Measurements from ENCODE around the gene SH3RF3. TPM values are rescaled to one million over a fixed set of nuclear protein-coding genes. Genes with fewer than 3 reads are reported as not detected.

Gene SH3RF3
- total and polyA plus RNA-seq, 5 donors from 2014 or later: 0.16 to 1.6 (median 0.76) TPM

DNA sequence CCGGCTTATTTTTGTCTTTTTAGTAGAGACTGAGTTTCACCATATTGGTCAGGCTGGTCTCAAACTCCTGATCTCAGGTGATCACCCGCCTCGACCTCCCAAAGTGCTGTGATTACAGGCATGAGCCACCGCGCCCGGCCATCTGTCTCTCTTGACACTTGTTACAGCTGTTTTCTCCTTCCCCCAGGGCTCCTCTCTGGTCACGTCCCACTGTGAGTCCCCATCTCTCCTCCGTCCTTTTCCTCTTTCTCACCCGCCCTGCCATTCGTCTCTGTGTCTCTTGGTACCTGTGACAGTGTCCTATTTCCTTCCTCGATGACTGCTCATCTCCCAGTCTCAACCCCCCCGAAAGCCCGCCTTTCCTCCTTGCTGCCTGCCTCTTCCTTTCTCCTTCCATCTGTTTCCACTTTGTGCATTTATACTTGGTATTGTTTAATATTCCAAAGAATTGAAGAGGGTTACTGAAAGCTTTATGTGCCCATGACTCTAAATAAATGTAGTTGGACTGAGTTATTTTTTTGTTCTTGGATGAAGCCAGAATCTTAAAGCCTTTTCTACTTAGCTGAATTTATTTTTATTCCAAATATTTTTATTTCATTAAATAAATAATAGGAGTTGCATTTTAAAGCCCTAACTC, 241.5 kb downstream of the SH3RF3 start:
- Mint-ChIP-seq H3K36me3 (peaks cover 14% of the 10 kb centered on the region), H3K9me3 (no peaks in the 10 kb centered on the region), H3K4me1 (peaks cover 0 to 3% (median 0%) of the 10 kb centered on the region in 4 donors), H3K4me3 (no peak overlapping the region), H3K27me3 (peaks cover 5% of the 10 kb centered on the region), H3K27ac (peak overlapping the region in 1 of 3 donors; percentile 75)
- ATAC-seq (ENCODE audit: low read depth in 2 of 2): no peak
- Histone ChIP-seq H3K4me3 (ENCODE audit: low read depth, low read length) (no peak overlapping the region), H3K4me1 (ENCODE audit: control insufficient read depth, insufficient read depth, low read length, poor library complexity, severe bottlenecking) (no peaks in the 10 kb centered on the region), H3K27ac (ENCODE audit: insufficient read depth, low read length, poor library complexity, severe bottlenecking) (no peak overlapping the region), H3K27me3 (ENCODE audit: control insufficient read depth, insufficient read depth, low read length) (no peaks in the 10 kb centered on the region), H3K9me3 (ENCODE audit: control insufficient read depth in 2 of 2, low read length in 2 of 2) (no peaks in the 10 kb centered on the region), H3K36me3 (ENCODE audit: control insufficient read depth, insufficient read depth, low read length) (no peaks in the 10 kb centered on the region)
- DNase-seq: no peak

DNA sequence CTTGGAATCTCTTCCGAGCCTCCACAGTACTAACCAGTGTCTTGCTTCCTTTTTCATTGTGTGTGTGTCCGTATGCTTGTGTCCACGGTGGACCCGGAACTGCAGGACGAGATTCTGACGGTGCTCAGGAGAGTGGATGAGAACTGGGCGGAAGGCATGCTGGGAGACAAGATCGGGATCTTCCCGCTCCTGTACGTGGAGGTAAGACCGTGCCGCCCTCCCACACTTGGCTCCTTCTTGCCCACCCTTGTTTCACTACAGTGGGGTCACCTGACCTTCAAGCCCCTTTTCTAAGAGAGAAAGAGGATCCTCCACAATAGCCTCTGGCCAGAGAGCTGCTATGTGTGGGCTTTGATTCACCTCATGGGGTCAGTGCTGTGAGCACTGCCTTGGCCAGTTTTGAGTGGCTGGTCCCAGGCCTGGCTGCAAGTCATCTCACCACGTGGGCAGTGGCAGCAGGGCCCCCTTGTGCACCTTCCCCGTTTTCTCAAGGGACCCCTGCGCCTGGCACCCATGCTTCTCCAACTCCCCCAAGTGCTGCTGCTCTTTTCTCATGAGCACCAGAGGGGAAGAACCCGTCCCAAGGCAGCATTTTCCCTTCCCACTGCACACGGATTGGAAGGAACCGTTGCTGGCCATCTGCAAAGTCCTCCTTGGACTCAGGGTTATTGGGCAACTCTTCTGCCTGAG, 242.6 kb downstream of the SH3RF3 start:
- DNase-seq: no peak
- Mint-ChIP-seq H3K36me3 (peaks cover 17% of the 10 kb centered on the region), H3K4me1 (peaks cover 0 to 3% (median 0%) of the 10 kb centered on the region in 4 donors), H3K27me3 (peaks cover 4% of the 10 kb centered on the region), H3K9me3 (no peaks in the 10 kb centered on the region), H3K4me3 (no peak overlapping the region), H3K27ac (peak overlapping the region in 1 of 3 donors; percentile 43)
- Histone ChIP-seq H3K27me3 (ENCODE audit: control insufficient read depth, insufficient read depth, low read length) (no peaks in the 10 kb centered on the region), H3K4me1 (ENCODE audit: control insufficient read depth, insufficient read depth, low read length, poor library complexity, severe bottlenecking) (no peaks in the 10 kb centered on the region), H3K27ac (ENCODE audit: insufficient read depth, low read length, poor library complexity, severe bottlenecking) (no peak overlapping the region), H3K9me3 (ENCODE audit: control insufficient read depth in 2 of 2, low read length in 2 of 2) (no peaks in the 10 kb centered on the region), H3K4me3 (ENCODE audit: low read depth, low read length) (no peak overlapping the region), H3K36me3 (ENCODE audit: control insufficient read depth, insufficient read depth, low read length) (no peaks in the 10 kb centered on the region)
- ATAC-seq (ENCODE audit: low read depth in 2 of 2): no peak

DNA sequence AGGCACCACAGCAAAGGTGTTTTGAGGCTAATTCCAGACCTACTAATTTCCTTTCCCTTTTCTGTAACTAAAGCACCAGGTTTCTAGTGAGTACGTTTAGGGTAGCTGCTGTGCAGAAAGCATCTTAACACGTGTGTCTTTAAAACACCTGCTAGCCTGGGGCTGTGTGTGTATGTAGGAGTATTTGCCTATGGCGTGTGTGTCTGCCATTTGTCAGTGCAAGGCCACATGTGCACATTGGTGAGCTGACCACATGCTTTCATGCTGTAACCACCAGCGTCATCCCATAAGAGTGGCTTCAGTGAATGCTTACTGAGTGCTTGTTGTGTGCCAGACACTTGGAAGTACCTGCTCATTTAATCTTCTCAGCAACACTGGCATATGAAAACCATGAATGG, 243.2 kb downstream of the SH3RF3 start:
- Histone ChIP-seq H3K4me1 (ENCODE audit: control insufficient read depth, insufficient read depth, low read length, poor library complexity, severe bottlenecking) (no peaks in the 10 kb centered on the region), H3K27me3 (ENCODE audit: control insufficient read depth, insufficient read depth, low read length) (no peaks in the 10 kb centered on the region), H3K4me3 (ENCODE audit: low read depth, low read length) (no peak overlapping the region), H3K27ac (ENCODE audit: insufficient read depth, low read length, poor library complexity, severe bottlenecking) (no peak overlapping the region), H3K36me3 (ENCODE audit: control insufficient read depth, insufficient read depth, low read length) (no peaks in the 10 kb centered on the region), H3K9me3 (ENCODE audit: control insufficient read depth in 2 of 2, low read length in 2 of 2) (no peaks in the 10 kb centered on the region)
- Mint-ChIP-seq H3K4me3 (no peak overlapping the region), H3K36me3 (peaks cover 17% of the 10 kb centered on the region), H3K4me1 (peaks cover 0 to 3% (median 0%) of the 10 kb centered on the region in 4 donors), H3K27ac (no peak overlapping the region), H3K9me3 (no peaks in the 10 kb centered on the region), H3K27me3 (peaks cover 6% of the 10 kb centered on the region)
- ATAC-seq (ENCODE audit: low read depth in 2 of 2) (no peak), DNase-seq (no peak)

DNA sequence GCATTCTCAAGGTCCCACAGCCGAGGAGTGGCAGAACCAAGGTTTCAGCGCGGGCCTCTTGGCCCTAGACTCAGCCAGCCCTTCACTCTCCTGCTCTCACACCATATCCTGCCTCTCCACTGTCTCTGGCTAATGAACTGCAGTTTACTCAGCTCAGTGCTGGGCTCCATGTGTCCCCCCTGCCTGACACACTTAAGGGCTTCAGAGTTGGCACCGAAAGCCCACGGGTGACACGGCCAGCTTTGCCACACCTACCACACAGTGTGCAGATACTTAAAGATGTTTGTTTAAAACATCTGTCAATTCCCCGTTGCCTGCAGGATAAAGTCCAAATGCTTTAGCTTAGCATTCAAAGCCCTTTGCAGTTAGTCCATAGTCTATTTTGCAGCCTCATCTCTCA, 243.6 kb downstream of the SH3RF3 start:
- no peaks in the 10 kb centered on the region for H3K36me3 ChIP-seq (ENCODE audit: control insufficient read depth, insufficient read depth, low read length)
- H3K27ac ChIP-seq (ENCODE audit: insufficient read depth, low read length, poor library complexity, severe bottlenecking): no peak overlapping the region
- Mint-ChIP-seq H3K4me3 (no peak overlapping the region), H3K9me3 (no peaks in the 10 kb centered on the region), H3K4me1 (peaks cover 0 to 1% (median 0%) of the 10 kb centered on the region in 4 donors), H3K36me3 (peaks cover 17% of the 10 kb centered on the region), H3K27me3 (peaks cover 8% of the 10 kb centered on the region), H3K27ac (peak overlapping the region in 2 of 3 donors; percentile 2 to 43)
- DNase-seq (no peak), ATAC-seq (ENCODE audit: low read depth in 2 of 2) (no peak)
- no peaks in the 10 kb centered on the region for H3K4me1 ChIP-seq (ENCODE audit: control insufficient read depth, insufficient read depth, low read length, poor library complexity, severe bottlenecking)
- H3K9me3 ChIP-seq (ENCODE audit: control insufficient read depth in 2 of 2, low read length in 2 of 2): no peaks in the 10 kb centered on the region
- H3K4me3 ChIP-seq (ENCODE audit: low read depth, low read length): no peak overlapping the region
- no peaks in the 10 kb centered on the region for H3K27me3 ChIP-seq (ENCODE audit: control insufficient read depth, insufficient read depth, low read length)

DNA sequence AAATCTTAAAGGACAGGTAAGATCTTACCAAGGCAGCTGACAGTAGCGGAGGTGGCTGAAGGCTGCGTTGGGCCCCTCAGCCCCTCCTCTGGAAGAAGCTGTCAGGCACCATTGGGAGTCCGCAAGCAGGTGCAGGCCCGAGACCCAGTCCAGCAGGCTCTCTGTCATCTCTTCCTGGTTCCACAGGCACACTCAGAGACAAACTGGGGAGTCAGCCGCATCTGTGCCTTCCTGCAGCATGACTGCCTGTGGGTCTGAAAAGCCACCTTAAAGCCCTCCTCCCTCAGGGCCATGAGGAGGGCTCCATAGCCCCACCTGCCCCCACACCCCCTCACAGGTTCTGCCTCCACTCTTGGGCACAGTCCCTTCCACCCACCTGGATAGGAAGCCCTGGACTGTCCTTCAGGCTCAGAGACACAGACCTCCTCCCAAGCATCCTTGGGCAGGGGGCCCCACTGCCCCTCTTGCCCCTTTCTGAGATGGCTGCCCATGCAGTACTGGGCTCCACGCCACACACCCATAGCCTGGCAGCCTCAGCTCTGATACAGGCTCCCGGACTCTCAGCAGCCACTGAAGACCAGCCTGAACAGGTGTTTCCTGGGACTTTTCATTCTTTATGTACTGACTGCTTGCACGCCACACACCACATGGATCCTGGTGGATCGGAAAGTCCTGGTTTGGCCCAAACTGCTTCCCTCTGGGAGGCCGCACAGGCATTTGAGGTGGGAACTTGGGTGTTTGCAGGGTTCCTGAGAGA, 245.0 kb downstream of the SH3RF3 start:
- no peaks in the 10 kb centered on the region for H3K4me1 ChIP-seq (ENCODE audit: control insufficient read depth, insufficient read depth, low read length, poor library complexity, severe bottlenecking)
- H3K9me3 ChIP-seq (ENCODE audit: control insufficient read depth in 2 of 2, low read length in 2 of 2): no peaks in the 10 kb centered on the region
- ATAC-seq (ENCODE audit: low read depth in 2 of 2) (no peak), DNase-seq (no peak)
- H3K36me3 ChIP-seq (ENCODE audit: control insufficient read depth, insufficient read depth, low read length): no peaks in the 10 kb centered on the region
- no peak overlapping the region for H3K4me3 ChIP-seq (ENCODE audit: low read depth, low read length)
- Mint-ChIP-seq H3K36me3 (peaks cover 17% of the 10 kb centered on the region), H3K4me3 (no peak overlapping the region), H3K4me1 (no peaks in the 10 kb centered on the region), H3K27me3 (peaks cover 8% of the 10 kb centered on the region), H3K27ac (no peak overlapping the region), H3K9me3 (no peaks in the 10 kb centered on the region)
- no peaks in the 10 kb centered on the region for H3K27me3 ChIP-seq (ENCODE audit: control insufficient read depth, insufficient read depth, low read length)
- no peak overlapping the region for H3K27ac ChIP-seq (ENCODE audit: insufficient read depth, low read length, poor library complexity, severe bottlenecking)

DNA sequence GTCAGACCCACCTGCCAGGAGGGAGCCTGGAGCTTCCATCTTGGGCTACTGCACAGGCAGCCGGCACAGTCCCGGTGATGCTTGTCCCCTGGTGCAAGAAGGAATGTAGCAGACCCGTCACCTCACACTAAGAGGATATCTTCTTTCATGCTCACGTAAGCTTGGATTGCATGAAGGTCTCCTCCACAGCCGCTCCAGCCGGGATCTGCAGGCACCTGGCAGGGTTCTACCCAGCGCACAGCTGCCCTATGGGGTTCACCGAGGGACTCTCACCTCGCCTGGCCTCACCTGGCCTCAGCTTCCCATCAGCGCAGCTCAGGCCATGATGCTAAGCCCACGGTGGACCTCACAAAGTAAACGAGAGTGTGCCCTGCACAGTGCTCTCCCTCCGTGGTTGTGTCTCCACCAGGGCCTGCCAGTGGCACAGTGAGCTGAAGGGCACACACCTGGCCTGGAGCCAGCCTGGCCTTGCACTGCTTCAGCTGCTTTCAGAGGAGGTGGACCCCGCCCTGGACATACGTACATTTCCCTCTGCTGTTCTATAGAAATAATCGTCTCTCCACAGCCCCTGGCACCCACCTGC, 245.6 kb downstream of the SH3RF3 start:
- peaks cover 17% of the 10 kb centered on the region for H3K36me3 Mint-ChIP-seq
- no peak overlapping the region for H3K27ac ChIP-seq (ENCODE audit: insufficient read depth, low read length, poor library complexity, severe bottlenecking)
- ATAC-seq (ENCODE audit: low read depth in 2 of 2) (no peak), DNase-seq (no peak)
- peaks cover 8% of the 10 kb centered on the region for H3K27me3 Mint-ChIP-seq
- peaks cover 0 to 2% (median 0%) of the 10 kb centered on the region in 4 donors for H3K4me1 Mint-ChIP-seq
- no peak overlapping the region for H3K27ac Mint-ChIP-seq
- no peak overlapping the region for H3K4me3 Mint-ChIP-seq
- H3K4me1 ChIP-seq (ENCODE audit: control insufficient read depth, insufficient read depth, low read length, poor library complexity, severe bottlenecking): no peaks in the 10 kb centered on the region
- H3K4me3 ChIP-seq (ENCODE audit: low read depth, low read length): no peak overlapping the region
- no peaks in the 10 kb centered on the region for H3K9me3 Mint-ChIP-seq
- no peaks in the 10 kb centered on the region for H3K27me3 ChIP-seq (ENCODE audit: control insufficient read depth, insufficient read depth, low read length)
- no peaks in the 10 kb centered on the region for H3K9me3 ChIP-seq (ENCODE audit: control insufficient read depth in 2 of 2, low read length in 2 of 2)
- no peaks in the 10 kb centered on the region for H3K36me3 ChIP-seq (ENCODE audit: control insufficient read depth, insufficient read depth, low read length)

DNA sequence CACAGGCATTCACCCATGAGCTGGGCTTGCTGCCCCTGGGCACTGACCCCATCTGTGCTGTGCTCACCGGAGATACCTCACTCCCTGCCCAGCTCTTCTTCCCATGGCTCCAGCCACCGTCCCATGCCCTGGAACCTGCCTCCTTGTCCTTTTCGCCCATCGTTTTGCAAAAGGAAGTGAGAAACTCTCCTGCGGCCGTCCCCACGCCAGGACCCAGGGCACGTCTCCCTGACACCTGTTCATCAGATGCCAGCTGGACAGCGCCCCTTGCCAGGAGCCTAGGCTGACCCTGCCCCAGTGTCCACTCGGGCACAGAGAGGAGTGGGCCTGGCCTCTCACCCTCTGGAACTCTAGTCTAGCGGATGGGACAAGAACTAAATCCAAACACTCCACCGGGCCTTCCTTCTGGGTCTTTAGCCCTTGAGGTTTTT, 246.1 kb downstream of the SH3RF3 start:
- Histone ChIP-seq H3K9me3 (ENCODE audit: control insufficient read depth in 2 of 2, low read length in 2 of 2) (no peaks in the 10 kb centered on the region), H3K27ac (ENCODE audit: insufficient read depth, low read length, poor library complexity, severe bottlenecking) (no peak overlapping the region), H3K36me3 (ENCODE audit: control insufficient read depth, insufficient read depth, low read length) (no peaks in the 10 kb centered on the region), H3K27me3 (ENCODE audit: control insufficient read depth, insufficient read depth, low read length) (no peaks in the 10 kb centered on the region), H3K4me3 (ENCODE audit: low read depth, low read length) (no peak overlapping the region), H3K4me1 (ENCODE audit: control insufficient read depth, insufficient read depth, low read length, poor library complexity, severe bottlenecking) (no peaks in the 10 kb centered on the region)
- Mint-ChIP-seq H3K4me1 (peaks cover 0 to 3% (median 0%) of the 10 kb centered on the region in 4 donors), H3K9me3 (no peaks in the 10 kb centered on the region), H3K36me3 (peaks cover 17% of the 10 kb centered on the region), H3K27ac (no peak overlapping the region), H3K4me3 (no peak overlapping the region), H3K27me3 (peaks cover 8% of the 10 kb centered on the region)
- DNase-seq (no peak), ATAC-seq (ENCODE audit: low read depth in 2 of 2) (no peak)
